SKM-1 (cell line): ENCODE results near the gene IRAK3.

Experiments used
- DNase-seq: peaks from one replicate; lab custom pipeline; 2025; ENCODE audit not compliant: unreplicated experiment; lab: John Stamatoyannopoulos, UW

The IRAK3 gene

GRCh38 chr12:66188584-66189485 is at the start of gene IRAK3:
Gene IRAK3 (plus strand): TSS chr12:66189214. CDS start chr12:66189300, 86 bp downstream.
- peak; percentile 34 for DNase-seq

GRCh38 chr12:66139328-66139727 is 49.7 kb upstream of the IRAK3 start:
- no peak for DNase-seq

- DNase-seq, result no peak
Observed at GRCh38 chr12:66140731-66141130, 48.3 kb upstream of the IRAK3 start.

- DNase-seq, result no peak
Observed at GRCh38 chr12:66141299-66141698, 47.7 kb upstream of the IRAK3 start.

- DNase-seq, result no peak
Observed at GRCh38 chr12:66142826-66143225, 46.2 kb upstream of the IRAK3 start.

- DNase-seq, result no peak
Observed at GRCh38 chr12:66143868-66144267, 45.1 kb upstream of the IRAK3 start.

- DNase-seq, result peak; percentile 53
Observed at GRCh38 chr12:66144791-66145754, 43.9 kb upstream of the IRAK3 start.

- peak; percentile 29 for DNase-seq
Observed at GRCh38 chr12:66149702-66150398, 39.2 kb upstream of the IRAK3 start.

GRCh38 chr12:66152732-66153131 is 36.3 kb upstream of the IRAK3 start:
- DNase-seq, result no peak

- DNase-seq, result no peak
Observed at GRCh38 chr12:66154776-66155175, 34.2 kb upstream of the IRAK3 start.

GRCh38 chr12:66156654-66157053 is 32.4 kb upstream of the IRAK3 start:
- no peak for DNase-seq

- DNase-seq, result no peak
Observed at GRCh38 chr12:66159123-66159522, 29.9 kb upstream of the IRAK3 start.

GRCh38 chr12:66160704-66161103 is 28.3 kb upstream of the IRAK3 start:
- DNase-seq, result no peak

- DNase-seq, result no peak
Observed at GRCh38 chr12:66162701-66163100, 26.3 kb upstream of the IRAK3 start.

GRCh38 chr12:66163289-66163688 is 25.7 kb upstream of the IRAK3 start:
- DNase-seq, result no peak

- no peak for DNase-seq
Observed at GRCh38 chr12:66164349-66164821, 24.6 kb upstream of the IRAK3 start.

GRCh38 chr12:66165141-66165540 is 23.9 kb upstream of the IRAK3 start:
- no peak for DNase-seq

- DNase-seq, result no peak
Observed at GRCh38 chr12:66166561-66166960, 22.5 kb upstream of the IRAK3 start.

GRCh38 chr12:66168410-66168809 is 20.6 kb upstream of the IRAK3 start:
- no peak for DNase-seq

- DNase-seq, result peak; percentile 54
Observed at GRCh38 chr12:66169221-66170170, 19.5 kb upstream of the IRAK3 start, which contains the start of gene TMBIM4. Gene TMBIM4 (minus strand): TSS chr12:66169996. CDS start chr12:66169951, 45 bp downstream.
